Raji (cell line): ENCODE measurements around the gene BMPR2.

Source experiments
- POLR2A ChIP-seq: IDR thresholded peaks from 2 replicates; pipeline ENCODE4 v1.6.1; 2011; ENCODE audit warnings: low read depth, low read length, control low read depth; ENCODE audit not compliant: insufficient read depth

The BMPR2 gene

GRCh38 chr2:202613479-202613878 is 237.4 kb downstream of the BMPR2 start:
- TF ChIP-seq POLR2A = no peak
